Fibroblast of gingiva (primary cell): ENCODE results near the gene HHEX.
"Not testable (repeated sequence)": the region's sequence is repeated elsewhere in the genome, so short reads cannot be mapped to it uniquely, and the experiment has no call there.

ENCODE experiments used
- DNase-seq: peaks from one replicate; pipeline ENCODE4 v3.0.0-alpha.2; 2011; ENCODE audit warnings: low read depth

Gene HHEX

GRCh38 chr10:92689663-92690210 is at the start of gene HHEX:
Gene HHEX, plus strand, starts transcription at chr10:92689955. Its CDS starts 32 bp downstream, at chr10:92689987.
- peak; percentile 66 for DNase-seq

DNA sequence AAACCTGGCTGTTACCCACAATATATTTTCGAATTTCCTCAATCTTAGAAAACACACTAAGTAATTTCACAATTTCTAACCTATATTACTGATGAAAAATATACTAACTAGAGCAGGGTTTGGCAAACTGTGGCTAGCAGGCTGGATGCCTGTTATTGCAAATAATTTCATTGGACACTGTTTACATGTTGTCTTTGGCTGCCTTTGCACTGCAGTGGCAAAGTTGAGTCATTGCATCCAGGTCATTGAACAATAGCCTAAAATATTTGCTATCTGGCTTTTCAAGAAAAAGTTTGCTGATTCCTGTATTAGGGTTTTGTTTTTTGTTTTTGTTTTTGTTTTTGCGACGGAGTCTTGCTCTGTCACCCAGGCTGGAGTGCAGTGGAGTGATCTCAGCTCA is 49.6 kb upstream of the HHEX start:
- DNase-seq, result peak; percentile 83

GRCh38 chr10:92641492-92641891 is 48.3 kb upstream of the HHEX start:
- no peak for DNase-seq

DNA sequence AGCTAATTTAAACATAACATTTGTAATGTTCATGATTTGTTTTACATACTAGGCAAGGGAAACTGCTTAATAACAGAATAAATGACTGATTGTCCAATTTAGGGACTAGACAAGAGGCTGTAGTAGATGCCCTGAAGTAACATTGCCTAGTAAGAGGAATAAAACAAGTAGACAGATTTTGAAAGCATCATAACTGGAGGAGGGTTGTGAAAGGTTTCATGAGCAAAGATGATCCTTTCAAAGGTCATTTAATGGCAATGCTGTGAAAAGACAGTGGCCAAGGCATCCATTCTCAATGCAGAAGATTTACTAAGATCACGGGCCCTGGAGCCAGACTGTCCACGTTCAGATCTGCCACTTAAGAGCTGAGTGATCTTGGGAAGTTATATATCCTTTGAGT is 44.8 kb upstream of the HHEX start:
- DNase-seq, result peak; percentile 2

- not testable (repeated sequence) for DNase-seq
These were observed 38.9 kb upstream of the HHEX start for GRCh38 chr10:92650864-92651263.

DNA sequence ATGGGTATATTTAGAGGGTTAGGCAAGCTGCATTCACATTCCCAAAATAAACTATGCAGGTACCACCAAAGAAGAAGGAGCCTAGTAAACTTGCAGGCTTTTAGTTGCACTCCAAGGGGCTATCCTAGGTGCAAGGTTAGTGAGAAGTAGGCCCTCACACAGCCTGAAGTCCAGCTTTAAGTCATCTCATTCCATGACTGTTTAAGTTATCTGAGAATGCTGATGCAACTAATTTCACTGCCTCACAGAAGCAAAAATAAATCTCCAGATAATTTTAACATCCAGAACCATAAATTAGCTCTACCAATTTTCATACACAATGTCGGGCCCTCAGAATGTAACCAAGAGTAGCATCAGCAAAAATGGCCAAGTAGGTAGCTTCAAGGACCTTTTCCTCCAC is 34.3 kb upstream of the HHEX start:
- DNase-seq, result no peak

- DNase-seq, result no peak
These were observed 33.3 kb upstream of the HHEX start for GRCh38 chr10:92656266-92656961.

- DNase-seq, result peak; percentile 21
These were observed 32.7 kb upstream of the HHEX start for GRCh38 chr10:92657024-92657423.

GRCh38 chr10:92662848-92663247 is 26.9 kb upstream of the HHEX start:
- DNase-seq, result no peak

- no peak for DNase-seq
These were observed 25.4 kb upstream of the HHEX start for GRCh38 chr10:92664322-92664721.

- DNase-seq, result no peak
These were observed 22.7 kb upstream of the HHEX start for GRCh38 chr10:92667078-92667477.

DNA sequence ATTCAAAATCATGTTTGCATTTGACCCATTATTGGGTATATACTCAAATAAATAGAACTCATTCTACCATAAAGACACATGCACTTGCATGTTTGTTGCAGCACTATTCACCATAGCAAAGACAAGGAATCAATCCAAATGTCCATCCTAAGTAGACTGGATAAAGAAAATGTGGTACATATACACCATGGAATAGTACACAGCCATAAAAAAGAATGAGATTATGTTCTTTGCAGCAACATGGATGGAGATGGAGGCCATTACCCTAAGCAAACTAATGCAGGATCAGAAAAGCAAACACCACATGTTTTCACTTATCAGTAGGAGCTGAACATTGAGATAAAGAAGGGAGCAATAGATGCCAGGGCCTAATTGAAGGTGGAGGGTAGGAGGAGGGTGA is 12.0 kb upstream of the HHEX start:
- DNase-seq, result no peak

- no peak for DNase-seq
These were observed 11.5 kb upstream of the HHEX start for GRCh38 chr10:92678206-92678605.

- DNase-seq, result peak; percentile 57
These were observed 8.4 kb upstream of the HHEX start for GRCh38 chr10:92681306-92681834.

- DNase-seq, result no peak
These were observed 1.2 kb upstream of the HHEX start for GRCh38 chr10:92688573-92688926.

GRCh38 chr10:92688927-92689662 is 660 bp upstream of the HHEX start:
- peak; percentile 27 for DNase-seq

- DNase-seq, result peak; percentile 39
These were observed 608 bp downstream of the HHEX start for GRCh38 chr10:92690211-92690914.

GRCh38 chr10:92690915-92691590 is 1.3 kb downstream of the HHEX start:
- no peak for DNase-seq

DNA sequence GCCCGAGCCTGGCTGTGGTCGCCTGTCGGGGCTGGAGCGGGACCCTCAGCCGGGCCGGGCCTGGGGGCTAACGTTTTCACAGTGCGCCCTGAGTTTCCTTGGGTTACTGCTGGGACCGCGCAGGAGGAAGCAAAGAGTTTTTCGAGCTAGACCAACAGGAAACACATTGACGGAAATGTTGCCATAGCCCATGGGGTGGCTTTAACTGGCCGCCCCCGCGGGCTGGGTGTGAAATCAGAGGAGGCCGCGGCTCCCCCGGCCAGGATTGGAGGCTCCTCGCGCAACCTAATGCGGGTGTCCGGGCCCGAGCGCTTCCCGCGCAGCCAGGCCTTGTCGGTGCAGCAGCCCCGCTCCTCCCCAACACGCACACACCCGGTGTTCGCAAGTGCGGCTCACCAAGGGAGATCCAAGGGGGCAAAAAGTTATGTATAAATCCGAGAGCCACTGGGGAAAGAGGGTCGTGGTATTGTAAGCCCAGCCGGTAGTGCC is 1.9 kb downstream of the HHEX start:
- DNase-seq, result no peak

- DNase-seq, result no peak
These were observed 2.4 kb downstream of the HHEX start for GRCh38 chr10:92692080-92692671.
